HK-2 (cell line): ENCODE measurements around the gene ALDH4A1.

Source experiments
- DNase-seq: peaks from one replicate; pipeline ENCODE4 v3.0.0-alpha.2; 2018; ENCODE audit not compliant: unreplicated experiment

ALDH4A1 gene

DNA sequence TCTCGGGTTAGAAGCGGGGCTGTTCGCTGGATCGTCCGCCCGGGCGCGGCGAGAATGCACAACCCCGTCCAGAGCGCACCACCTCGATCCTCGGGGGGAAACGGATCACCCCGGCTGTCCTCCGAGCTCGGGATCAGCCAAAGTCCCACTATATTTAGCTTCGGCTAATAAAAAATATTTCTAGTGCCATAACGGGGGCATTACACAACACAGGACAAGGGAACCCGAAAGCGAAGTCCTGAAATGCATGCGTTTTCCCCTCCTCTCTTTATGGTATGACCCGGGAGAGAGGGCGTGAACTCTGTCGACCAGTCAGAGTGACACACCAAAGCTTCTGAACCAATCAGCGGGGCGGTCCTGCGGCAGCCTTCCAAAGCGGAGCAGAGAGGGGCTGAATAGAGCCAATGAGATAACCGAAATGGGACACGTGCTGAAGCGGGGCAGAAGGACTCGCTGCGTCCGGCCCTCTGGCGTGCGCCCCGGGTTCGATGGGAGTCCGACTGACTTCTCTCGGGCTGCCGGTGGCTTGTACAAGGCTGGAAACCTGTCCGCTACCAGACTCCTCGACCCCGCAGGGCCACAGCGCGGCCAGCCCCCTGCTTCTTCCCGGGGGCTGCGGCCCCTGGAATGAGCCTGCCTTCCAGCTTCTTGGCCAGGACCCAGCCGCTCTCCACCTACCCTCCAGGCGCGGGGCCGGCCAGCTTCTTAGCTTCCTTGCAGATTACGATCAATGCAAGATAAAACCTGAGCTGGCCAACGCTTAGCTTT, at the start of gene ALDH4A1:
ALDH4A1 (minus strand) TSS at position 33 of the 768 bp plus-strand sequence; CDS start at position 1, 32 bp downstream.
- peak; percentile 97 for DNase-seq

- no peak for DNase-seq
These were observed 49.5 kb upstream of the ALDH4A1 start for GRCh38 chr1:18951818-18952391.

DNA sequence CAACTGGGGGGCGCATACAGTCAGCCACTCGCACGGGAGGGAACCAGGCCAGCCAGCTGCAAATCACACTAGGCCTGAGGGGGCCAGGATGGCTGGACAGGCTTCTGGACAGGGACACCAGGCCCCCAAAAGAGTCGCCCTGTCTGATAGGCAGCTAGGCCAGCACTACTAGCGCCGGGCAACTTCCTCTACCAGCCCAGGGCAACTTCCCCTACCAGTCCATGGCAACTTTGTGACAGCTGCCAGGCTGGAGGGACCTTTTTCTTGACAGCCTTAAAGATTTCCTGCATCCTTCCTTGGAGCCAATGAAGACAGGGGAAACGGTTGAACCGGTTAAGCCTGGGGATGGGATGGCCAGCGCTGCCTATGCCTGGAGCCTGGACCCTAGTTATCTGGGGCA, 49.1 kb upstream of the ALDH4A1 start:
- no peak for DNase-seq

DNA sequence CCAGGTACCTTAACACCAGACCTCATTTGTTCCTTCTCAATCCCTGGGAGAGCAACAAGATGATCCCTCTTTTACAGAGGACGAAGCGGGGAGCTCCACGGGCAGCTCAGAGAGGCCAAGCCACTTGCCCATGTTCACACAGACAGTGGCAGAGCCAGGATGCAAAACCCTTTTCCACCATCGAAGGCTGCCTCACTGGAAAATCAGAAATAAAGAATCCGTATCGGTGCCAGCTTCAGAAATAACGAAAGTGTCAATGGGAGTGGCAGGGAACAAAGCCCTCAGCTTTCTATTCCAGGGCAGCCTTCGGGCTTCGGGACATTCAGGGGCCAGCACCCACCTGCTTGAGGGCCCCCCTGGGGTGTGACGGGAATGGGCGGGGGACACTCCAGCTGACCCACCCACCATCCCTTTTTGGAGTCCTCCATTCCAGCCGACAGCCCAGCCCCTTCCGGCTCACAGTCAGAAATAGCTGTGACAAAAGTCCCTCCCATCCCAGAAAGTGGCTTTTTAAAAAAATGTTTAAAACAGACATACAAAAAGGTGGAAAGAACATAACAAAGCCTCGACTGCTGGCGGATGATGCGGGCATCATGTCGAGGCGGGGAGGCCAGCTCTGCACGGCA, 48.2 kb upstream of the ALDH4A1 start:
- no peak for DNase-seq

DNA sequence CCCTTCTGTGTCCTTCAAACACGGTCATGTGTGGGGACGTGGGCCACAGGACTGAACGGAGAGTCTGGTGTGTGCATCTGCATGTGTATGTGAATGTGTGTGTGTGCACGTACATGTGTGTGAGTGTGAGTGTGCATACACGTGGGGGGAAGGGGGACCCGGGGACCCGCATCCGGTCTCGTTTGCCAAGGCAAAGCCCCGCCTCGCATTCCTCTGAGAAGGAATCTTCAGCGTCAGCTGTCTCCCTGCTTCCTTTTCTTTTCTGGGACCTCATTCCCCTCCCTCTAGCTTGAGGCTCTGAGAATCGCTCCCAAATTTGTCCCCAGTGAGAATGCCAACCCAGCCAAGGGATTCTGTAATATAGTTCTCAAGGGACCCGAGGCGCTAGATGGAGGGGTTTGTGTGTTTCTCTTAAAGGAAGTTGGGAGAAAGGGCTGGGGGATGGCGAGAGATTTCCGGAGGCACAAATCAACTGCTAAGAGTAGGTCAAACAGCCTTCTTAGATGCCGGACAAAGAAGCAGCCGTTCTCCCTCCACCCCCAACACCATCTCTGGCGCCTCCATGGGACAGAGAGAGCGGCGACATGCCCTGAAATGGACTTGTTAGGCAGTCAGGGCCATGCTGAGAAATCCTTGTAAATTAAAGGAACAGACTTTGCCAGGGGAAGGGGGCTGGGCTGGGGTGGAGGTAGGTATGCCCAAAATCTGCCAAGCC, 47.5 kb upstream of the ALDH4A1 start:
- peak; percentile 70 for DNase-seq

- no peak for DNase-seq
These were observed 46.7 kb upstream of the ALDH4A1 start for GRCh38 chr1:18948913-18949685.

DNA sequence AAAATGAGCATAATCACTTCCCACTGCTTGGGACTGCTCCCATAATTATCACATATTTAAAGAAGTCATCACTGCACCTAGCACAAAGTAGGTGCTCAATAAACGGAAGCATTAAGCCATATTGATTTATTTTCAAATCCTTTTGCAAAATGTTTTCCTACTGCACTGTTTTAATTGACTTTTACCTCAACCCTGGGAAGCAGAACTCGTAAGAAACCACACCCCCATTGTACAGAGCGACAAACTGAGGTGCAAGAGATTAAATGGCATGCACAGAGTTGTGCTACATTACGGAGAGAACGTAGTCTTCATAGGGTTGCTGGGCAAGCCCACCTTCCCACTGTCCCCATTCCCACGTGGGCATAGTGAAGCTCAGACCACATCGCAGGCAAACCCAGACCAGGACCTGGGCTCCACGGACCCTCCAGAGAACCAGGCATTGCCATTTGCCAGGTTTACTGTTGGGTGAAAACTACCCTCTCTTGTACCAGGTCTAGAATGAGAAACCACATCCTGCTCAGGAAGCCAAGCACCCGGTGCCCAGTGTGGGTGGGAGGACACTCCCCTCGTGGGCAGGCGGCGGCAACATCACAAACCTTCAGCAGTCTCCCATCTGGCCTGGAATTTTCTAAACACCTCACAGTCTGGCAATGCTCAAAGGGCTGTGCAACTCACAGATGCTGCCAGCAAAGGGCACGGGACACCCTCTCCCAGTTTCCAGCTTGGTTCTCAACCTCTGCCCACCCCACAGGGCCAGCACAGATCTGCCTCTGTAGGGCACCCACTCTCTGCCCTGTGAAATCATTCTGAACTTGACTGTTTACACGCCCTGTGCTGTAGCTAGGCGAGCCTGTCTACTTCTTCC, 45.9 kb upstream of the ALDH4A1 start:
- DNase-seq: no peak

GRCh38 chr1:18947570-18947969, 45.2 kb upstream of the ALDH4A1 start:
- no peak for DNase-seq

DNA sequence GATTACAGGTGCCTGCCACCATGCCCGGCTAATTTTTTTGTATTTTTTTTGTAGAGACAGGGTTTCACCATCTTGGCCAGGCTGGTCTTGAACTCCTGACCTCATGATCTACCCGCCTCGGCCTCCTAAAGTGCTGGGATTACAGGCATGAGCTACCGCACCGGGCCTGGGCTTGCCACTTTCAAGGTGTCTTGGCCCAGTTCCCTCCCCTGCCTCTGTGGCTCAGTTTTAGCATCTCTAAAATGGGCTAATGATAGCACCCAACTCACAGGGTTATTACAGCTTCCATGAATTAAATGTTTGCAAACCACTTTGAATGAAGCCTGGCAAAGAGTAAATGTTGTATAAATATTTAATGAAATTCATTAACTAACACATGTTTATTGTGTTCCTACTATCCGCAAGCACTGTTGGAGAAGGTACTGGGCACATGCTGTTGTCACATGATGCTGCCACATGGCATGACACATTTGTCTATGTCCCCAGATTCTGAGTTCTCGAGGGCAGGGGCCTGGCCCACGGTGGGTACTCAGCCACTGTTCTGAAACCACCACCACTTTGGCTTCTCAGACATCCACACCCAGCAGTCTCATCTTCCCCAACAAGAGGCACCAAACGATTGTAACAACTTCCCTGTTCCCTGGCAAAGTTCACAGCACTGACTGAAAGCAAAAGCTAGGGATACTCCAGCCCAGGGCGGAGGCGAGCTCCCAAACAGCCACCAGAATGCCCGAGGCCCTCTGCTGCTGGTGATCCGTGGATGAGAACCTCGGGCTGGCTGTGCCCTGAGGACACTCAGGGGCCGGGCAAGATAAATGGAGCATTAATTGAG, 44.4 kb upstream of the ALDH4A1 start:
- DNase-seq: no peak

DNA sequence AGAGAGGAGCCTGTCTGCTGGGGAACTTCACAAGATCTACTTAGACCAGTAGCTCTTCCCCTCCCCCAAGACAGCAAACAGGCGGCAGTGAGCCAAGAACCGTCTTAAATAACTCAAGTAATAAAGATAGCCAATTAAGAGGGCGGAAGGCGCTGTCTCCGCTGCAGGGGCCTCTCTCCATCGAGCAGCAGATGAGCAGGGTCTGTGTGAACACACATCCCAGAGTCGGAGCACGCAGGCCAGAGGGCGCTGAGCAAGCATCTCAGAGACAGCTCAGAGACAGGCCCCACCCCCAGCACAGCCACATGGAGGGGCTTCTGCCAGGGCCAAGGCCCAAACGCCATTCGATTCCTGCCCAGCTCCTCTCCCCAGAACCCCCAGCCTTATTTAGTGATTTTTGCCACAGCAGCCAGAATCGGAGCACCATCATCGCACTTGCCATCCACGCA, 43.1 kb upstream of the ALDH4A1 start:
- DNase-seq: no peak

- no peak for DNase-seq
These were observed 42.5 kb upstream of the ALDH4A1 start for GRCh38 chr1:18944810-18945209.

- DNase-seq: no peak
These were observed 41.7 kb upstream of the ALDH4A1 start for GRCh38 chr1:18943914-18944572.

- DNase-seq: no peak
These were observed 40.8 kb upstream of the ALDH4A1 start for GRCh38 chr1:18943162-18943561.

GRCh38 chr1:18942340-18942739, 40.0 kb upstream of the ALDH4A1 start:
- DNase-seq: no peak

DNA sequence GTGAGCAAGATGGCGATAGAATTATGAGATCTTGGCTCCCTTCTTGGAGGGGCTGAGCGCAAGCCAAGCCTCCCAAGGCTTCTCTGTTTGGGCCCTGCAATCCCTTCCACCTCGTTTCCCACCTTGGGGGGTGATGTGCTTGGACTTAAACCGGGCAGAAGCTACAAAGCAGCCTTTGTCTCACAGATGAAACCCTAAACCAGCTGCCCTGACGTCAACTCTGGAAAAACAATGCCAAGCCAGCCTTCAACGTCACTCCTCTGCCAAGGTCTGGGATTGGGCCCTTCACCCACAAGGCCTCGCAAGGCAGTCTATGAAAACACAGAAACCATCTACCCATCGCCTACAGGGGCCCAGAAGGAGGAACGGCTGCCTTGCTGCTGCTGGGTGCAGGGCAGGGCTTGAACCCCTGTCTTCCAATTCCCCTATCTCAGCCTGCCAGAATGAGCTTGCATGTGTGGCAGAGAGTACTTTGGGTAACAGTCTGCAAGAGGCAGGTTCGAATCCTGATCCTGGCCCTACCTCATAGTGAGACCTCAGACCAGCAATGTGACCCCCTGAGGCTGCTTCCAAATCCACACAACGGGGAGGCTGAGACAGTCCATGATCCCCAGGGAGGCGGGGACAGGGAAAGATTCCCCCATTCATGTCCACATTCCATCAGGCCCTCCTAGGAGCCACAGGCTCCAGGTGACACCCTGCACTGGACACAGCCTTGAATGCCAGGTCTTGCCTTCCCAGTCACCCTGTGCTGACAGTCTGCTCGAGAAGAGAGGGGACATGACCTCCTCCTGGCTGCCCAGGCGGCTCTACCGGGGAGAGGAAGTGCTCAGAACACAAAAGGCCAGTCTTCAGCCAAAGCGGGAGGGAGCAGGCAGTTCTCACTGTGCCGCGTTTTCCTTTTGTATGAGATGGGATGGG, 39.1 kb upstream of the ALDH4A1 start:
- no peak for DNase-seq

- DNase-seq: no peak
These were observed 38.1 kb upstream of the ALDH4A1 start for GRCh38 chr1:18940303-18941020.
